Measurements from ENCODE around the gene PNPLA2.
A peak's percentile ranks its signal among the peaks of the same experiment; 100 is the strongest.

PNPLA2 gene

GRCh38 chr11:795634-796564 is 22.8 kb upstream of the PNPLA2 start:
- no peak for TF ChIP-seq CTCF (IDR thresholded peaks at IDR 0.05; ENCODE audit: low read depth, low read length)

GRCh38 chr11:796565-797295 is 22.0 kb upstream of the PNPLA2 start:
- TF ChIP-seq CTCF (IDR thresholded peaks at IDR 0.05; ENCODE audit: low read depth, low read length) = no peak
- H3K4me3 ChIP-seq (replicated peaks in 1 of 2; ENCODE audit: low read depth in 2 of 2, low read length in 2 of 2) = peak overlapping the region; percentile 69 to 77
- no peak for DNase-seq (ENCODE audit: low read depth in 2 of 2)

More at GRCh38 chr11:795634-796564, 22.8 kb upstream of the PNPLA2 start:
- peak overlapping the region; percentile 69 to 77 for H3K4me3 ChIP-seq (replicated peaks in 1 of 2; ENCODE audit: low read depth in 2 of 2, low read length in 2 of 2)
- peak; percentile 81 to 84 for DNase-seq (ENCODE audit: low read depth in 2 of 2)

GRCh38 chr11:797296-798092 is 21.2 kb upstream of the PNPLA2 start:
- DNase-seq (ENCODE audit: low read depth in 2 of 2) = peak; percentile 77 to 82
- no peak for TF ChIP-seq CTCF (IDR thresholded peaks at IDR 0.05; ENCODE audit: low read depth, low read length)
- peak overlapping the region; percentile 69 to 77 for H3K4me3 ChIP-seq (replicated peaks in 1 of 2; ENCODE audit: low read depth in 2 of 2, low read length in 2 of 2)

GRCh38 chr11:798093-798713 is 20.5 kb upstream of the PNPLA2 start, which contains the start of gene SLC25A22:
Gene SLC25A22, minus strand, starts transcription at chr11:798281. Its CDS starts 3,275 bp downstream, at chr11:795006.
- peak; percentile 67 to 75 for DNase-seq (ENCODE audit: low read depth in 2 of 2)
- peak; percentile 38 for TF ChIP-seq CTCF (IDR thresholded peaks at IDR 0.05; ENCODE audit: low read depth, low read length)
- peak within 1 kb of the TSS; percentile 69 to 77 for H3K4me3 ChIP-seq (replicated peaks in 1 of 2; ENCODE audit: low read depth in 2 of 2, low read length in 2 of 2)

- no peak for DNase-seq (ENCODE audit: low read depth in 2 of 2)
- no peak for TF ChIP-seq CTCF (IDR thresholded peaks at IDR 0.05; ENCODE audit: low read depth, low read length)
- no peak overlapping the region for H3K4me3 ChIP-seq (replicated peaks in 1 of 2; ENCODE audit: low read depth in 2 of 2, low read length in 2 of 2)
Measured at GRCh38 chr11:799641-800316, 18.9 kb upstream of the PNPLA2 start.

Measured in cardiac fibroblast (primary cell).